Spleen (tissue), 7 donors: Measurements from ENCODE around the gene PDE6A.

ENCODE experiments used
- CTCF ChIP-seq, 11 experiments: fragments of 200-600 bp in 7 of 11; fragments of 450-650 bp in 4 of 11; sonication (generic) in 4 of 11; IDR thresholded peaks in 8 of 11; conservative IDR thresholded peaks in 3 of 11; 1 replicate in 7 of 11; 2 replicates in 4 of 11; pipeline versions ENCODE4 v1.4.0 to v1.8.0; 2016 to 2021; ENCODE audit warnings: antibody characterized with exemption in 11 of 11, inconsistent platforms in 4 of 11, mild to moderate bottlenecking in 1 of 11
- POLR2AphosphoS5 ChIP-seq, 3 donors: sonication (generic); formaldehyde crosslinking; IDR thresholded peaks; one replicate each; pipeline ENCODE4 v1.5.1; 2017; ENCODE audit warnings: antibody characterized with exemption in 3 of 3
- donor health status: DM: no; HTN: no; CAD: no; lungs with moderate emphysema.
- donor health status: DM: no; HTN: no; CAD: no.
- donor health status: DM: no; HTN: no; CAD: no.

- no peak for TF ChIP-seq CTCF (IDR thresholded peaks at IDR 0.05 in 8 of 11, conservative IDR thresholded peaks at IDR 0.05 in 3 of 11)
- TF ChIP-seq POLR2AphosphoS5 (IDR thresholded peaks at IDR 0.05): no peak
Observed at GRCh38 chr5:149830579-149830978, 114.0 kb downstream of the PDE6A start.
